ENCODE measurements around the gene VAV3. TPM values are rescaled to one million over a fixed set of nuclear protein-coding genes. Genes with fewer than 3 reads are reported as not detected.

Gene VAV3
- total and polyA plus RNA-seq, 10 donors = 10.5 to 63.0 (median 38.8) TPM

DNA sequence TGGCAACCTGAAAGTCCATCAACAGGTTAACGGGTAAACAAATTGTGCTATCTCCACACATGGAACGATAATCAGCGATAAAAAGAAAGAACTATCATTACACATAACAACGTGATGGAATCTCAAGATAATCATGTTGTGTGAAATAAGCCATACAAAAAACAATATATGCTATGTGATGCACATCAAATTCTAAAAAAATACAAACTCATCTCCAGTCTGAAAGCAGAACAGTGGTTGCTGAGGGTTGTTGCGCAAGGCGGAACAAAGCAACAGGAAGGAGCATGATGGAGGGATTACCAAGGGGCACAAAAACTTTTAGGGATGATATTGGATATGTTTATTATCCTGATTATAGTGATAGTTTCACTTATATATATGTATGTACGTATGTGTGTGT lies 324.8 kb downstream of the VAV3 start:
- no peaks in the 10 kb centered on the region for H3K27me3 ChIP-seq (replicated peaks in 1 of 7)
- 78 to 95% (median 81%) methylated on average over 7 of the region's 7 CpGs for WGBS, 5 donors
- H3K4me3 ChIP-seq = no peak overlapping the region
- H3K9me3 ChIP-seq = no peaks in the 10 kb centered on the region
- H3K4me1 ChIP-seq = no peaks in the 10 kb centered on the region
- peaks cover 0 to 60% (median 11%) of the 10 kb centered on the region in 6 donors for H3K36me3 ChIP-seq
- no peak overlapping the region for H3K27ac ChIP-seq
- no peak for TF ChIP-seq CTCF (IDR thresholded peaks at IDR 0.05 in 8 of 11, conservative IDR thresholded peaks at IDR 0.05 in 3 of 11)
- no peak for TF ChIP-seq POLR2AphosphoS5 (IDR thresholded peaks at IDR 0.05)
- no peak for TF ChIP-seq POLR2A (IDR thresholded peaks at IDR 0.05)
- DNase-seq = no peak
- intact Hi-C loops (cut with DNase I; ENCODE audit: low total_unique reads) = no loop called here

DNA sequence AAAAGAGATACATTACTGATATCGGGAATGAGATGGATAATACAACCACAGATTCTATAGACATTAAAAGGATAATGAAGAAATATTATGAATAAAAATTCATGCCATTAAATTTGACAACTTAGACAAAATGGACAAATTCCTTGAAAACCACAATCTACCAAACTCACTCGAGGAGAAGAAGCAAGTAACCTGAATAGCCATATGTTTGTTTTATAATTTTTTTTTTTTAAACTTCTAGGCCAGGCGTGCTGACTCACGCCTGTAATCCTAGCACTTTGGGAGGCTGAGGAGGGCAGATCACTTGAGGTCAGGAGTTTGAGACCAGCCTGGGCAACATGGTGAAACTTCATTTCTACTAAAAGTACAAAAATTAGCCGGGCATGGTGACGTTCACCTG lies 327.9 kb downstream of the VAV3 start:
- intact Hi-C loops (cut with DNase I; ENCODE audit: low total_unique reads) = no loop called here
- Histone ChIP-seq H3K27ac (no peak overlapping the region), H3K36me3 (peaks cover 0 to 59% (median 9%) of the 10 kb centered on the region in 6 donors), H3K4me1 (no peaks in the 10 kb centered on the region), H3K4me3 (no peak overlapping the region), H3K9me3 (no peaks in the 10 kb centered on the region), H3K27me3 (replicated peaks in 1 of 7) (no peaks in the 10 kb centered on the region)
- no peak for DNase-seq
- TF ChIP-seq CTCF (IDR thresholded peaks at IDR 0.05 in 8 of 11, conservative IDR thresholded peaks at IDR 0.05 in 3 of 11) (no peak), POLR2AphosphoS5 (IDR thresholded peaks at IDR 0.05) (no peak), POLR2A (IDR thresholded peaks at IDR 0.05) (no peak)
- WGBS, 5 donors = 87 to 94% (median 91%) methylated on average over 6 of the region's 6 CpGs

GRCh38 chr1:107633596-107633995 lies 331.4 kb downstream of the VAV3 start:
- WGBS, 5 donors = 55 to 94% (median 76%) methylated on average over 5 of the region's 5 CpGs

More at GRCh38 chr1:107633596-107633995, 331.4 kb downstream of the VAV3 start:
- intact Hi-C loops (cut with DNase I; ENCODE audit: low total_unique reads) = no loop called here
- H3K27ac ChIP-seq = no peak overlapping the region
- TF ChIP-seq POLR2A (IDR thresholded peaks at IDR 0.05) = no peak
- no peak for TF ChIP-seq POLR2AphosphoS5 (IDR thresholded peaks at IDR 0.05)
- no peak for TF ChIP-seq CTCF (IDR thresholded peaks at IDR 0.05 in 8 of 11, conservative IDR thresholded peaks at IDR 0.05 in 3 of 11)
- H3K4me1 ChIP-seq = no peaks in the 10 kb centered on the region
- H3K4me3 ChIP-seq = no peak overlapping the region
- DNase-seq = no peak
- H3K9me3 ChIP-seq = no peaks in the 10 kb centered on the region
- H3K36me3 ChIP-seq = peaks cover 0 to 27% (median 2%) of the 10 kb centered on the region in 6 donors
- H3K27me3 ChIP-seq (replicated peaks in 1 of 7) = no peaks in the 10 kb centered on the region

Measured in spleen (tissue), 11 donors.